Epithelial cell of proximal tubule (primary cell): ENCODE results near the gene FAM20C. TPM values are rescaled to one million over a fixed set of nuclear protein-coding genes. Genes with fewer than 3 reads are reported as not detected.

Experiments
- DNase-seq: peaks from one replicate; pipeline ENCODE4 v3.0.0-alpha.2; 2011; ENCODE audit warnings: low read depth
- H3K4me3 ChIP-seq: 2 replicates; pipeline ENCODE4 v1.5.1; 2011; ENCODE audit warnings: low read depth, mild to moderate bottlenecking, low read length
- total RNA-seq: library from RNA; depleted of rRNA; stranded (reverse); fragments of >200 nt; gene quantifications from 2 replicates; pipeline ENCODE4 v1.2.3, GENCODE V29; 2015
- TF ChIP-seq, protein P1 (sequence below): conservative IDR thresholded peaks from 2 replicates; pipeline ENCODE4 v1.5.1; 2012; ENCODE audit warnings: low read depth, mild to moderate bottlenecking, low read length

FAM20C gene
- total RNA-seq, 1 donor from 2014 or later: 84.2 TPM

DNA sequence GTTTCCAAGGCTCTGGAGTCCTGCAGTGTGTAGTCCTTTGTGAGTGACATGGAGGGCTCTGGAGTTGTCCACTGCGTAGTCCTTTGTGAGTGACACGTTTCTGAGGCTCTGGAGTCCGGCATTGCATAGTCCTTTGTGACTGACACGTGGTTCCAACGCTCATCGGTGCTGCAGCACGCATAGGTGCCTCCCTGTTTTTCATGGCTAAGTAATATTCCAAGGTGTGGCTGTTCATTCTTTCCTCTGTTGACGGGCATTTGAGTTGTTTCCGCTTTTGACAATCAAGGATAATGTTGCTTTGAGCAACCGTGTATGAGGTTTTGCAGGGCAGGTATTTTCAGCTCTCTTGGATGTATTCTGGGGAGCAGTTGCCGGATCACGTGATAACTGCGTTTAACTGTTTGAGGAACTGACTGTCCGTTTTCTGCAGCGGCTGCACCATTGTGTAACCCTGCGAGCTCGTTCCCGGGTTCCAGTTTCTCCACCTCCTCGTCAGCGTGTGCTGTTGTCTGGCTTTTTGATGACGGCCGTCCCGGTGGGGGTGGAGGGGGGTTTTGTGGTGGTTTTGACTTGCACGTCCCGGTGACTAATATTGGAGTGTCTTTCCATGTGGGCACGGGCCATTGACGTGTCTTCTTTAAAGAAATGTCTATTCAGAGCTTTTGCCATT, 21.1 kb downstream of the FAM20C start:
- no peak overlapping the region for H3K4me3 ChIP-seq
- TF ChIP-seq, protein P1, sequence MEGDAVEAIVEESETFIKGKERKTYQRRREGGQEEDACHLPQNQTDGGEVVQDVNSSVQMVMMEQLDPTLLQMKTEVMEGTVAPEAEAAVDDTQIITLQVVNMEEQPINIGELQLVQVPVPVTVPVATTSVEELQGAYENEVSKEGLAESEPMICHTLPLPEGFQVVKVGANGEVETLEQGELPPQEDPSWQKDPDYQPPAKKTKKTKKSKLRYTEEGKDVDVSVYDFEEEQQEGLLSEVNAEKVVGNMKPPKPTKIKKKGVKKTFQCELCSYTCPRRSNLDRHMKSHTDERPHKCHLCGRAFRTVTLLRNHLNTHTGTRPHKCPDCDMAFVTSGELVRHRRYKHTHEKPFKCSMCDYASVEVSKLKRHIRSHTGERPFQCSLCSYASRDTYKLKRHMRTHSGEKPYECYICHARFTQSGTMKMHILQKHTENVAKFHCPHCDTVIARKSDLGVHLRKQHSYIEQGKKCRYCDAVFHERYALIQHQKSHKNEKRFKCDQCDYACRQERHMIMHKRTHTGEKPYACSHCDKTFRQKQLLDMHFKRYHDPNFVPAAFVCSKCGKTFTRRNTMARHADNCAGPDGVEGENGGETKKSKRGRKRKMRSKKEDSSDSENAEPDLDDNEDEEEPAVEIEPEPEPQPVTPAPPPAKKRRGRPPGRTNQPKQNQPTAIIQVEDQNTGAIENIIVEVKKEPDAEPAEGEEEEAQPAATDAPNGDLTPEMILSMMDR: no peak
- no peak for DNase-seq

DNA sequence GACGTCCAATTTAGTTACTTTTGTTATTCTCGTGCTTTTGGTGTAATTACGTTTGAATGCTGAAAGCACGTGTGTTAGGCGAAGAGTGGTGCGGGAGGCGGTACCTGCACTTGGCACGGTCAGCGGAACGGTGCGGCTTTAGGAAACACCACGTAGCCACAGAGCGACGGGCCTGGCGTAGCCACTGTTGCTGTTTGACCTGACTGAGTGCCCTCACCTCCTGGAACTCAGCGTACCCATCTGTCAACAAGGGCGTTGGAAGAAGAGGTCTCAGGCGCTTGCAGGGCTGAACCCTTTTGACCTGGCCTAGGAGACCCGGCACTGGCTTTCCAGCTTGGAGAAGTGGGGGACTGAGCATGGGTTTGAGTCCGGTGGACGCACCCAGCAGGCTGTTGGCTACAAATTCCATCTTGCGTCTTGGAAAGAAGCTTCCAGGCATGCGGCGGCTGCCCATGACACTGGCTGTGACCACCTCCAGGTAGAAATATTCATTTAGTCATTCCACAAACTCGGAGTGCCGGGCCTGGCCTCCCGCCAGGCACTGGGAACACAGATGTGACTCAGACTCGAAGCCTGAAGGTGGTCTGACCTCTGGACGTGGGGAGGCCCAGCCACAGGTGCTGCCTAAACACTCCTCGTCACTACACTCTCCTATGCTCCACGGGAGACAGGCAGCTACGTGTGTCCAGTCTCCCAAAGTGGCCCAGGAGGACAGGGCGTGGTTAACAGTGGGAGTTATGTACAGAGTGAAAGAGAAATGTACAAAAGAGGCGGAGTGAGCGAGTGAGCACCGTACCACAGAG, 22.2 kb downstream of the FAM20C start:
- H3K4me3 ChIP-seq: no peak overlapping the region
- TF ChIP-seq, protein P1: no peak
- DNase-seq: no peak

- H3K4me3 ChIP-seq: no peak overlapping the region
- TF ChIP-seq, protein P1: no peak
- DNase-seq: no peak
These were observed 24.3 kb downstream of the FAM20C start for GRCh38 chr7:216360-217300.

GRCh38 chr7:217781-218180, 25.4 kb downstream of the FAM20C start:
- no peak for DNase-seq
- TF ChIP-seq, protein P1: no peak
- H3K4me3 ChIP-seq: no peak overlapping the region

- TF ChIP-seq, protein P1: no peak
- no peak for DNase-seq
- no peak overlapping the region for H3K4me3 ChIP-seq
These were observed 25.9 kb downstream of the FAM20C start for GRCh38 chr7:218316-218715.

GRCh38 chr7:218896-219580, 26.7 kb downstream of the FAM20C start:
- DNase-seq: no peak
- TF ChIP-seq, protein P1: no peak
- no peak overlapping the region for H3K4me3 ChIP-seq
